Measurements from ENCODE around the gene SORCS2.

Gene SORCS2

GRCh38 chr4:7367864-7368277 is 175.5 kb downstream of the SORCS2 start:
- no peak for DNase-seq (ENCODE audit: low read depth, low spot score)
- no peak overlapping the region for H3K4me3 ChIP-seq (ENCODE audit: low read length)

- DNase-seq (ENCODE audit: low read depth, low spot score), result no peak
Observed at GRCh38 chr4:7368296-7368695, 176.0 kb downstream of the SORCS2 start.

GRCh38 chr4:7369511-7369910 is 177.2 kb downstream of the SORCS2 start:
- H3K4me3 ChIP-seq (ENCODE audit: low read length), result no peak overlapping the region
- DNase-seq (ENCODE audit: low read depth, low spot score), result no peak

More at GRCh38 chr4:7368296-7368695, 176.0 kb downstream of the SORCS2 start:
- no peak overlapping the region for H3K4me3 ChIP-seq (ENCODE audit: low read length)

- H3K4me3 ChIP-seq (ENCODE audit: low read length), result no peak overlapping the region
- no peak for DNase-seq (ENCODE audit: low read depth, low spot score)
Observed at GRCh38 chr4:7370038-7370437, 177.7 kb downstream of the SORCS2 start.

- no peak for DNase-seq (ENCODE audit: low read depth, low spot score)
- no peak overlapping the region for H3K4me3 ChIP-seq (ENCODE audit: low read length)
Observed at GRCh38 chr4:7371210-7371941, 179.0 kb downstream of the SORCS2 start.

GRCh38 chr4:7372673-7373072 is 180.3 kb downstream of the SORCS2 start:
- no peak overlapping the region for H3K4me3 ChIP-seq (ENCODE audit: low read length)
- DNase-seq (ENCODE audit: low read depth, low spot score), result no peak

- DNase-seq (ENCODE audit: low read depth, low spot score), result no peak
Observed at GRCh38 chr4:7374571-7374970, 182.2 kb downstream of the SORCS2 start.

GRCh38 chr4:7375427-7375826 is 183.1 kb downstream of the SORCS2 start:
- H3K4me3 ChIP-seq (ENCODE audit: low read length), result no peak overlapping the region
- no peak for DNase-seq (ENCODE audit: low read depth, low spot score)

More at GRCh38 chr4:7374571-7374970, 182.2 kb downstream of the SORCS2 start:
- no peak overlapping the region for H3K4me3 ChIP-seq (ENCODE audit: low read length)

- DNase-seq (ENCODE audit: low read depth, low spot score), result no peak
- no peak overlapping the region for H3K4me3 ChIP-seq (ENCODE audit: low read length)
Observed at GRCh38 chr4:7377223-7377865, 185.0 kb downstream of the SORCS2 start.

GRCh38 chr4:7379186-7379585 is 186.8 kb downstream of the SORCS2 start:
- DNase-seq (ENCODE audit: low read depth, low spot score), result no peak
- H3K4me3 ChIP-seq (ENCODE audit: low read length), result no peak overlapping the region

GRCh38 chr4:7379719-7380118 is 187.4 kb downstream of the SORCS2 start:
- H3K4me3 ChIP-seq (ENCODE audit: low read length), result no peak overlapping the region
- DNase-seq (ENCODE audit: low read depth, low spot score), result no peak

- DNase-seq (ENCODE audit: low read depth, low spot score), result no peak
- H3K4me3 ChIP-seq (ENCODE audit: low read length), result no peak overlapping the region
Observed at GRCh38 chr4:7381221-7381889, 189.0 kb downstream of the SORCS2 start.

GRCh38 chr4:7381890-7382633 is 189.7 kb downstream of the SORCS2 start:
- no peak overlapping the region for H3K4me3 ChIP-seq (ENCODE audit: low read length)
- no peak for DNase-seq (ENCODE audit: low read depth, low spot score)

- no peak overlapping the region for H3K4me3 ChIP-seq (ENCODE audit: low read length)
- DNase-seq (ENCODE audit: low read depth, low spot score), result no peak
Observed at GRCh38 chr4:7382634-7383014, 190.3 kb downstream of the SORCS2 start.

- no peak overlapping the region for H3K4me3 ChIP-seq (ENCODE audit: low read length)
- DNase-seq (ENCODE audit: low read depth, low spot score), result no peak
Observed at GRCh38 chr4:7383266-7383665, 190.9 kb downstream of the SORCS2 start.

- no peak overlapping the region for H3K4me3 ChIP-seq (ENCODE audit: low read length)
Observed at GRCh38 chr4:7384003-7384928, 191.9 kb downstream of the SORCS2 start.

GRCh38 chr4:7384929-7385890 is 192.9 kb downstream of the SORCS2 start:
- no peak for DNase-seq (ENCODE audit: low read depth, low spot score)
- no peak overlapping the region for H3K4me3 ChIP-seq (ENCODE audit: low read length)

More at GRCh38 chr4:7384003-7384928, 191.9 kb downstream of the SORCS2 start:
- DNase-seq (ENCODE audit: low read depth, low spot score), result no peak

Data from Jurkat, Clone E6-1 (cell line).